ENCODE results near the gene TBC1D9.

GRCh38 chr4:140604544-140604943 is 151.6 kb downstream of the TBC1D9 start:
- no peak for TF ChIP-seq POLR2A (IDR thresholded peaks at IDR 0.05)
- TF ChIP-seq CTCF (IDR thresholded peaks at IDR 0.05) = no peak
